ENCODE measurements around the gene TTC39B. TPM values are rescaled to one million over a fixed set of nuclear protein-coding genes. Genes with fewer than 3 reads are reported as not detected.

Gene TTC39B
- total RNA-seq (2014; rRNA removed; shearing (Covaris generic); ENCODE audit: low replicate concordance): 0.04 TPM in 2 replicates

GRCh38 chr9:15306757-15307522 is at the start of gene TTC39B:
Gene TTC39B (minus strand): TSS chr9:15307216. CDS start chr9:15307125, 91 bp downstream.
- Histone ChIP-seq H3K79me2 (ENCODE audit: low read length) (no peaks in the 10 kb centered on the region), H3K36me3 (ENCODE audit: insufficient read depth, low read length) (no peaks in the 10 kb centered on the region), H3K9ac (ENCODE audit: low read length) (peak within 1 kb of the TSS; percentile 50), H3K9me2 (replicated peaks; ENCODE audit: insufficient read depth, low read length) (no peaks in the 10 kb centered on the region), H3K4me2 (ENCODE audit: low read depth, low read length, poor library complexity, severe bottlenecking) (peak within 1 kb of the TSS; percentile 63), H3K9me3 (ENCODE audit: low read length) (no peaks in the 10 kb centered on the region), H3K4me1 (ENCODE audit: low read length) (peaks cover 10% of the 10 kb centered on the region), H3K4me3 (ENCODE audit: low read length) (peak within 1 kb of the TSS; percentile 63), H2AFZ (ENCODE audit: low read length) (peak within 1 kb of the TSS; percentile 96), H3K27me3 (ENCODE audit: low read length) (no peaks in the 10 kb centered on the region), H3K27ac (ENCODE audit: low read length) (no peak within 1 kb of the TSS), H4K20me1 (ENCODE audit: insufficient read depth, low read depth, low read length) (no peaks in the 10 kb centered on the region)
- peak; percentile 85 for DNase-seq

GRCh38 chr9:15355669-15356068 is 48.7 kb upstream of the TTC39B start:
- no peaks in the 10 kb centered on the region for H3K9me3 ChIP-seq (ENCODE audit: low read length)
- no peak overlapping the region for H2AFZ ChIP-seq (ENCODE audit: low read length)
- no peaks in the 10 kb centered on the region for H3K36me3 ChIP-seq (ENCODE audit: insufficient read depth, low read length)
- H3K9me2 ChIP-seq (replicated peaks; ENCODE audit: insufficient read depth, low read length): no peaks in the 10 kb centered on the region
- no peak overlapping the region for H3K9ac ChIP-seq (ENCODE audit: low read length)
- no peak overlapping the region for H3K4me2 ChIP-seq (ENCODE audit: low read depth, low read length, poor library complexity, severe bottlenecking)
- H4K20me1 ChIP-seq (ENCODE audit: insufficient read depth, low read depth, low read length): no peaks in the 10 kb centered on the region
- H3K4me1 ChIP-seq (ENCODE audit: low read length): no peaks in the 10 kb centered on the region
- H3K27me3 ChIP-seq (ENCODE audit: low read length): no peaks in the 10 kb centered on the region
- H3K79me2 ChIP-seq (ENCODE audit: low read length): no peaks in the 10 kb centered on the region
- H3K27ac ChIP-seq (ENCODE audit: low read length): no peak overlapping the region
- no peak for DNase-seq
- no peak overlapping the region for H3K4me3 ChIP-seq (ENCODE audit: low read length)

GRCh38 chr9:15354713-15355112 is 47.7 kb upstream of the TTC39B start:
- no peaks in the 10 kb centered on the region for H3K36me3 ChIP-seq (ENCODE audit: insufficient read depth, low read length)
- no peaks in the 10 kb centered on the region for H3K27me3 ChIP-seq (ENCODE audit: low read length)
- no peak overlapping the region for H2AFZ ChIP-seq (ENCODE audit: low read length)
- no peak overlapping the region for H3K4me3 ChIP-seq (ENCODE audit: low read length)
- H4K20me1 ChIP-seq (ENCODE audit: insufficient read depth, low read depth, low read length): no peaks in the 10 kb centered on the region
- no peak overlapping the region for H3K27ac ChIP-seq (ENCODE audit: low read length)
- no peak for DNase-seq
- H3K4me2 ChIP-seq (ENCODE audit: low read depth, low read length, poor library complexity, severe bottlenecking): no peak overlapping the region
- H3K4me1 ChIP-seq (ENCODE audit: low read length): no peaks in the 10 kb centered on the region
- no peak overlapping the region for H3K9ac ChIP-seq (ENCODE audit: low read length)
- no peaks in the 10 kb centered on the region for H3K9me3 ChIP-seq (ENCODE audit: low read length)
- H3K9me2 ChIP-seq (replicated peaks; ENCODE audit: insufficient read depth, low read length): no peaks in the 10 kb centered on the region
- no peaks in the 10 kb centered on the region for H3K79me2 ChIP-seq (ENCODE audit: low read length)

GRCh38 chr9:15353892-15354291 is 46.9 kb upstream of the TTC39B start:
- H3K9me3 ChIP-seq (ENCODE audit: low read length): no peaks in the 10 kb centered on the region
- no peak overlapping the region for H3K9ac ChIP-seq (ENCODE audit: low read length)
- no peaks in the 10 kb centered on the region for H3K9me2 ChIP-seq (replicated peaks; ENCODE audit: insufficient read depth, low read length)

GRCh38 chr9:15352306-15352705 is 45.3 kb upstream of the TTC39B start:
- DNase-seq: no peak

More at GRCh38 chr9:15353892-15354291, 46.9 kb upstream of the TTC39B start:
- no peak overlapping the region for H3K4me2 ChIP-seq (ENCODE audit: low read depth, low read length, poor library complexity, severe bottlenecking)
- no peak for DNase-seq
- H3K36me3 ChIP-seq (ENCODE audit: insufficient read depth, low read length): no peaks in the 10 kb centered on the region
- H3K27ac ChIP-seq (ENCODE audit: low read length): no peak overlapping the region
- no peak overlapping the region for H2AFZ ChIP-seq (ENCODE audit: low read length)
- no peaks in the 10 kb centered on the region for H4K20me1 ChIP-seq (ENCODE audit: insufficient read depth, low read depth, low read length)
- H3K4me3 ChIP-seq (ENCODE audit: low read length): no peak overlapping the region
- no peaks in the 10 kb centered on the region for H3K27me3 ChIP-seq (ENCODE audit: low read length)
- no peaks in the 10 kb centered on the region for H3K79me2 ChIP-seq (ENCODE audit: low read length)
- H3K4me1 ChIP-seq (ENCODE audit: low read length): no peaks in the 10 kb centered on the region

GRCh38 chr9:15349892-15350761 is 43.1 kb upstream of the TTC39B start:
- Histone ChIP-seq H4K20me1 (ENCODE audit: insufficient read depth, low read depth, low read length) (no peaks in the 10 kb centered on the region), H3K4me1 (ENCODE audit: low read length) (no peaks in the 10 kb centered on the region), H3K36me3 (ENCODE audit: insufficient read depth, low read length) (no peaks in the 10 kb centered on the region), H3K9me3 (ENCODE audit: low read length) (no peaks in the 10 kb centered on the region), H3K4me2 (ENCODE audit: low read depth, low read length, poor library complexity, severe bottlenecking) (no peak overlapping the region), H3K79me2 (ENCODE audit: low read length) (no peaks in the 10 kb centered on the region), H3K27ac (ENCODE audit: low read length) (no peak overlapping the region), H2AFZ (ENCODE audit: low read length) (no peak overlapping the region), H3K9ac (ENCODE audit: low read length) (no peak overlapping the region), H3K4me3 (ENCODE audit: low read length) (no peak overlapping the region), H3K9me2 (replicated peaks; ENCODE audit: insufficient read depth, low read length) (no peaks in the 10 kb centered on the region), H3K27me3 (ENCODE audit: low read length) (no peaks in the 10 kb centered on the region)
- DNase-seq: no peak

More at GRCh38 chr9:15352306-15352705, 45.3 kb upstream of the TTC39B start:
- Histone ChIP-seq H2AFZ (ENCODE audit: low read length) (no peak overlapping the region), H3K4me2 (ENCODE audit: low read depth, low read length, poor library complexity, severe bottlenecking) (no peak overlapping the region), H3K9ac (ENCODE audit: low read length) (no peak overlapping the region), H3K36me3 (ENCODE audit: insufficient read depth, low read length) (no peaks in the 10 kb centered on the region), H3K4me3 (ENCODE audit: low read length) (no peak overlapping the region), H3K27ac (ENCODE audit: low read length) (no peak overlapping the region), H3K79me2 (ENCODE audit: low read length) (no peaks in the 10 kb centered on the region), H3K9me2 (replicated peaks; ENCODE audit: insufficient read depth, low read length) (no peaks in the 10 kb centered on the region), H4K20me1 (ENCODE audit: insufficient read depth, low read depth, low read length) (no peaks in the 10 kb centered on the region), H3K4me1 (ENCODE audit: low read length) (no peaks in the 10 kb centered on the region), H3K9me3 (ENCODE audit: low read length) (no peaks in the 10 kb centered on the region), H3K27me3 (ENCODE audit: low read length) (no peaks in the 10 kb centered on the region)

GRCh38 chr9:15346837-15347236 is 39.8 kb upstream of the TTC39B start:
- Histone ChIP-seq H3K9me2 (replicated peaks; ENCODE audit: insufficient read depth, low read length) (no peaks in the 10 kb centered on the region), H3K4me1 (ENCODE audit: low read length) (no peaks in the 10 kb centered on the region), H3K27ac (ENCODE audit: low read length) (no peak overlapping the region), H4K20me1 (ENCODE audit: insufficient read depth, low read depth, low read length) (no peaks in the 10 kb centered on the region), H3K9ac (ENCODE audit: low read length) (no peak overlapping the region), H2AFZ (ENCODE audit: low read length) (no peak overlapping the region), H3K4me2 (ENCODE audit: low read depth, low read length, poor library complexity, severe bottlenecking) (no peak overlapping the region), H3K27me3 (ENCODE audit: low read length) (no peaks in the 10 kb centered on the region), H3K79me2 (ENCODE audit: low read length) (no peaks in the 10 kb centered on the region), H3K9me3 (ENCODE audit: low read length) (no peaks in the 10 kb centered on the region), H3K36me3 (ENCODE audit: insufficient read depth, low read length) (no peaks in the 10 kb centered on the region), H3K4me3 (ENCODE audit: low read length) (no peak overlapping the region)
- DNase-seq: no peak

- DNase-seq: no peak
- Histone ChIP-seq H3K27ac (ENCODE audit: low read length) (no peak overlapping the region), H3K9me3 (ENCODE audit: low read length) (no peaks in the 10 kb centered on the region), H3K4me2 (ENCODE audit: low read depth, low read length, poor library complexity, severe bottlenecking) (no peak overlapping the region), H3K9ac (ENCODE audit: low read length) (no peak overlapping the region), H3K4me3 (ENCODE audit: low read length) (no peak overlapping the region), H3K4me1 (ENCODE audit: low read length) (no peaks in the 10 kb centered on the region), H3K27me3 (ENCODE audit: low read length) (no peaks in the 10 kb centered on the region), H3K9me2 (replicated peaks; ENCODE audit: insufficient read depth, low read length) (no peaks in the 10 kb centered on the region), H2AFZ (ENCODE audit: low read length) (no peak overlapping the region), H3K36me3 (ENCODE audit: insufficient read depth, low read length) (no peaks in the 10 kb centered on the region), H3K79me2 (ENCODE audit: low read length) (no peaks in the 10 kb centered on the region), H4K20me1 (ENCODE audit: insufficient read depth, low read depth, low read length) (no peaks in the 10 kb centered on the region)
These were observed 37.2 kb upstream of the TTC39B start for GRCh38 chr9:15344191-15344590.

All from Karpas-422 (cell line).